ENCODE measurements around the gene RBMS1. TPM values are rescaled to one million over a fixed set of nuclear protein-coding genes. Genes with fewer than 3 reads are reported as not detected.

Gene RBMS1
- total and polyA plus RNA-seq, 2 of the 4 experiments (the other 2 are of a cell fraction) = 43.5 to 64.9 TPM

- POLR2A ChIA-PET (ENCODE audit: unreplicated experiment) = interaction anchor here (0.6 to 1.0 kb wide), 2 partner anchors 58 to 238 kb away, joined by 3 to 4 read pairs; no protein-coding TSS in a partner anchor
- Histone ChIP-seq H3K79me1 (ENCODE audit: low read depth in 1 of 2, low read length in 2 of 2) (peaks cover 23 to 62% of the 10 kb centered on the region in 2 experiments), H2BK5ac (ENCODE audit: low read depth, low read length, poor library complexity, severe bottlenecking) (peak overlapping the region; percentile 91), H2BK15ac (ENCODE audit: low read depth, low read length) (no peak overlapping the region), H3K4ac (ENCODE audit: low read depth, low read length) (peak overlapping the region; percentile 80; the same call in 1 of the 2 replicates), H4K20me1 (ENCODE audit: insufficient read depth, low read length) (0 out of 2 replicates have a peak, but pooled peaks cover 3% of the 10 kb centered on the region), H3K14ac (replicated peaks; ENCODE audit: low read depth, low read length) (peak overlapping the region; percentile 72; the same call in 1 of the 2 replicates), H2BK20ac (ENCODE audit: low read depth, low read length) (peak overlapping the region; percentile 59; the same call in 1 of the 2 replicates), H3K27me3 (ENCODE audit: control insufficient read depth, insufficient read depth, low read length) (no peaks in the 10 kb centered on the region), H3K4me3 (ENCODE audit: insufficient read depth, low read depth, low read length) (peak overlapping the region; percentile 10; the same call in 1 of the 2 replicates), H3K56ac (ENCODE audit: extremely low read depth, insufficient read depth, low read length) (peak overlapping the region; percentile 68), H4K91ac (ENCODE audit: insufficient read depth, low read depth, low read length) (peak overlapping the region; percentile 67; the same call in 1 of the 2 replicates), H2AFZ (replicated peaks; ENCODE audit: low read length, poor library complexity) (no peak overlapping the region), H4K8ac (ENCODE audit: low read depth in 2 of 2, low read length in 2 of 2) (peak overlapping the region; percentile 71 to 75; a peak in 3 of 4 replicates), H2AK5ac (ENCODE audit: low read depth, low read length) (no peak overlapping the region), H3K23ac (ENCODE audit: low read depth, low read length) (no peak overlapping the region), H2AK9ac (replicated peaks; ENCODE audit: low read depth, low read length, poor library complexity) (no peak overlapping the region), H3K9me1 (ENCODE audit: insufficient read depth, low read length) (peaks cover 4% of the 10 kb centered on the region; the same call in 1 of the 2 replicates), H3K18ac (ENCODE audit: low read depth, low read length) (peak overlapping the region; percentile 61), H2BK120ac (ENCODE audit: low read depth, low read length) (peak overlapping the region; percentile 88), H3K4me1 (ENCODE audit: control insufficient read depth, insufficient read depth, low read length) (peaks cover 14% of the 10 kb centered on the region), H4K5ac (ENCODE audit: low read depth, low read length) (peak overlapping the region; percentile 7; the same call in 1 of the 2 replicates), H3K9me3 (ENCODE audit: control insufficient read depth, insufficient read depth, low read length) (peaks cover 4% of the 10 kb centered on the region), H3K9ac (ENCODE audit: low read depth, low read length) (peak overlapping the region; percentile 52), H3K4me2 (ENCODE audit: low read depth, low read length) (peak overlapping the region; percentile 70), H3K27ac (ENCODE audit: insufficient read depth, low read length) (peak overlapping the region; percentile 76; the same call in 1 of the 2 replicates), H3K36me3 (ENCODE audit: control insufficient read depth, insufficient read depth, low read length) (peaks cover 7% of the 10 kb centered on the region)
- TF ChIP-seq CTCF (conservative IDR thresholded peaks at IDR 0.05; ENCODE audit: low read depth, low read length) (no peak), SMC3 (IDR thresholded peaks at IDR 0.05; ENCODE audit: low read depth, low read length) (0 out of 2 replicates have a peak, but pooled peaks have one; percentile 9), CHD1 (IDR thresholded peaks at IDR 0.05; ENCODE audit: low read depth, low read length) (no peak), CEBPB (IDR thresholded peaks at IDR 0.05; ENCODE audit: low read depth, low read length) (peak; percentile 50), MAFK (IDR thresholded peaks at IDR 0.05; ENCODE audit: low read depth, low read length) (no peak)
- BruUV-seq (replicated peaks) = no TSS peak
- DNase-seq = peak; percentile 87
- dilution Hi-C loops (cut with HindIII; ENCODE audit: low sequenced_read_pairs, unreplicated experiment) (no loop called here), in situ Hi-C loops (cut with MboI; ENCODE audit: low sequenced_read_pairs) (no loop called here), intact Hi-C loops (cut with micrococcal nuclease) (loop anchor here (1.0 to 5.0 kb wide), 3 partner anchors 64 to 542 kb away; partner anchors contain the start of gene RBMS1)
- ATAC-seq (ENCODE audit: low read depth) = peak; percentile 64
- WGBS, 2 experiments (ENCODE audit: extremely low coverage in 2 of 2, insufficient read length in 1 of 2) = no CpG with 5 or more reads among the region's 7 CpGs
- CTCF ChIA-PET = interaction anchor here (1.2 kb wide), 1 partner anchor 104 kb away, joined by 3 read pairs; no protein-coding TSS in a partner anchor
Measured at GRCh38 chr2:160427629-160428404, 65.8 kb downstream of the RBMS1 start.

Measured in IMR-90 (cell line).